CD14-positive monocyte (primary cell): ENCODE results near the gene PCDH1. TPM values are rescaled to one million over a fixed set of nuclear protein-coding genes. Genes with fewer than 3 reads are reported as not detected.

Experiments
- DNase-seq, 3 donors: peaks; one replicate each; pipeline ENCODE4 v3.0.0-alpha.2; 2011 to 2022
- H2AFZ ChIP-seq: 2 replicates; pipeline ENCODE4 v1.6.0; 2012; ENCODE audit warnings: mild to moderate bottlenecking, low read depth, low read length, inconsistent platforms; ENCODE audit not compliant: insufficient read depth, poor library complexity, severe bottlenecking
- H3K27ac ChIP-seq, 2 donors: 1 replicate in 1 of 2; 2 replicates in 1 of 2; pipeline ENCODE4 v1.5.1; 2012 to 2013; ENCODE audit warnings: low read length in 2 of 2, control low read depth in 1 of 2, inconsistent platforms in 1 of 2, low read depth in 1 of 2, mild to moderate bottlenecking in 1 of 2
- H3K27me3 ChIP-seq, 2 donors: one replicate each; pipeline versions ENCODE4 v1.6.0 to v1.6.1; 2011 to 2013; ENCODE audit warnings: low read length in 2 of 2; ENCODE audit not compliant: control insufficient read depth in 2 of 2, insufficient read depth in 2 of 2
- H3K36me3 ChIP-seq, 2 donors: replicated peaks in 1 of 2; 1 replicate in 1 of 2; 2 replicates in 1 of 2; pipeline versions ENCODE4 v1.5.1 to v1.6.1; 2012 to 2013; ENCODE audit warnings: low read length in 2 of 2, control low read depth in 1 of 2, inconsistent platforms in 1 of 2, mild to moderate bottlenecking in 1 of 2; ENCODE audit not compliant: insufficient read depth in 2 of 2, control insufficient read depth in 1 of 2
- H3K4me1 ChIP-seq, 2 donors: 1 replicate in 1 of 2; 2 replicates in 1 of 2; pipeline versions ENCODE4 v1.5.1 to v1.6.1; 2012 to 2013; ENCODE audit warnings: low read length in 2 of 2, control low read depth in 1 of 2, inconsistent platforms in 1 of 2, mild to moderate bottlenecking in 1 of 2, moderate library complexity in 1 of 2; ENCODE audit not compliant: insufficient read depth in 2 of 2, control insufficient read depth in 1 of 2
- H3K4me2 ChIP-seq: replicated peaks from 2 replicates; pipeline ENCODE3; 2012; ENCODE audit warnings: low read length, moderate library complexity, mild to moderate bottlenecking; ENCODE audit not compliant: poor library complexity, severe bottlenecking; ENCODE audit errors: extremely low read depth
- H3K4me3 ChIP-seq, 3 experiments: fragments of 200-600 bp in 1 of 3; sonication (generic) in 1 of 3; replicated peaks in 1 of 3; 1 replicate in 2 of 3; 2 replicates in 1 of 3; pipeline ENCODE4 v1.5.1; 2011 to 2013; ENCODE audit warnings: low read length in 3 of 3, mild to moderate bottlenecking in 3 of 3, control low read depth in 2 of 3, low read depth in 2 of 3, inconsistent platforms in 1 of 3, moderate library complexity in 1 of 3
- H3K79me2 ChIP-seq: 2 replicates; pipeline ENCODE4 v1.6.0; 2012; ENCODE audit warnings: mild to moderate bottlenecking, control low read depth, inconsistent platforms, low read length, moderate library complexity; ENCODE audit not compliant: insufficient read depth
- H3K9ac ChIP-seq: 2 replicates; pipeline ENCODE4 v1.6.0; 2017; ENCODE audit warnings: low read length, mild to moderate bottlenecking; ENCODE audit not compliant: insufficient read depth, poor library complexity, severe bottlenecking
- H3K9me3 ChIP-seq, 2 donors: replicated peaks in 1 of 2; 1 replicate in 1 of 2; 2 replicates in 1 of 2; pipeline versions ENCODE4 v1.5.1 to v1.6.1; 2012 to 2013; ENCODE audit warnings: low read length in 2 of 2, control low read depth in 1 of 2; ENCODE audit not compliant: control insufficient read depth in 1 of 2, insufficient read depth in 1 of 2
- H4K20me1 ChIP-seq: 2 replicates; pipeline ENCODE4 v1.6.0; 2012; ENCODE audit warnings: mild to moderate bottlenecking, low read length, control low read depth, moderate library complexity; ENCODE audit not compliant: insufficient read depth
- H3K27ac Mint-ChIP-seq, 7 donors: one replicate each; pipeline ENCODE4 v1.8.0; 2020; ENCODE audit warnings: mild to moderate bottlenecking in 7 of 7, mixed read lengths in 7 of 7, moderate library complexity in 6 of 7, inconsistent platforms in 2 of 7
- H3K27me3 Mint-ChIP-seq, 3 donors: one replicate each; pipeline ENCODE4 v1.8.0; 2021 to 2022; ENCODE audit warnings: low read depth in 3 of 3, mild to moderate bottlenecking in 3 of 3, mixed read lengths in 3 of 3, moderate library complexity in 3 of 3, inconsistent platforms in 1 of 3
- H3K36me3 Mint-ChIP-seq, 2 donors: one replicate each; pipeline ENCODE4 v1.8.0; 2020; ENCODE audit warnings: mixed read lengths in 2 of 2, inconsistent platforms in 1 of 2, mild to moderate bottlenecking in 1 of 2
- H3K4me1 Mint-ChIP-seq: one replicate; pipeline ENCODE4 v1.8.0; 2020; ENCODE audit warnings: mild to moderate bottlenecking, mixed read lengths
- H3K4me3 Mint-ChIP-seq, 2 donors: one replicate each; pipeline ENCODE4 v1.8.0; 2020; ENCODE audit warnings: mild to moderate bottlenecking in 2 of 2, mixed read lengths in 2 of 2, moderate library complexity in 1 of 2
- H3K9me3 Mint-ChIP-seq, 7 donors: one replicate each; pipeline ENCODE4 v1.8.0; 2020 to 2022; ENCODE audit warnings: mixed read lengths in 7 of 7, mild to moderate bottlenecking in 6 of 7, moderate library complexity in 6 of 7, inconsistent platforms in 2 of 7
- WGBS: methylation state at CpG from one replicate; pipeline ENCODE4 v1.1.5; 2013; ENCODE audit warnings: missing lambda C conversion rate; ENCODE audit not compliant: insufficient coverage; 5-methylcytosine and 5-hydroxymethylcytosine counted together
- intact Hi-C, 2 donors: fragments of 100-400 bp; cut with micrococcal nuclease; formaldehyde crosslinking; loops; one replicate each; pipeline versions ENCODE4 v1.15.0 to v1.15.1; 2023
- polyA plus RNA-seq, 3 donors: library from polyadenylated mRNA; depleted of rRNA in 1 of 3; unstranded in 2 of 3; stranded (reverse) in 1 of 3; fragments of 300-500 nt in 2 of 3; fragments of >200 nt in 1 of 3; fragmentation: Illumina TruSeq in 2 of 3; gene quantifications; 1 replicate in 2 of 3; 2 replicates in 1 of 3; pipeline ENCODE4 v1.2.3, GENCODE V29; 2012 to 2021
- TF ChIP-seq, protein P1 (sequence below): fragments of 200-600 bp; IDR thresholded peaks from one replicate; pipeline ENCODE4 v1.8.0; 2022; ENCODE audit warnings: antibody characterized with exemption, mild to moderate bottlenecking

The PCDH1 gene
- polyA plus RNA-seq, 3 donors = not detected

DNA sequence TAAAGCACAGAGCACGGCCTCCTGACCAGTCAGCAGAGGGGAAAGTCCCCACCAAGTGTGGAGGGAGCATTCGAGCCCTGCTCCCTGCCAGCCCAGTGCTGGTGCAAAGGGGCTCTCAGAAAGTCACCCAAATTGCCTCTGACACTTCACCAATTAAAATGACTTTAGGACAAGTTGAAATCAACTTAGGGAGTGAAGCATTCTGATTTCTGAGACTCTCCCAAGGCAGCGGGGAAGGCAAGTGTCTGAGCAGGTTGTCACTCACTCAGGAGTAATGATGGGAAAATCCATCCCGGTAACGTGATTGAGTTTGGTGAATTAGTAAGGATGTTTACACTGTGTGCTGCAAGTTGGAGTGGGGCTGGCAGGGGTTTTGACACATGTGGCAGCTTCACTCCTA is 73.7 kb downstream of the PCDH1 start:
- H3K9me3 Mint-ChIP-seq = no peaks in the 10 kb centered on the region
- H3K9ac ChIP-seq = no peak overlapping the region
- H3K27ac ChIP-seq = no peak overlapping the region
- H3K27ac Mint-ChIP-seq = no peak overlapping the region
- H3K9me3 ChIP-seq = no peaks in the 10 kb centered on the region
- no peak for DNase-seq
- no peak overlapping the region for H3K4me3 ChIP-seq
- H3K4me1 Mint-ChIP-seq = no peaks in the 10 kb centered on the region
- peaks cover 10 to 33% of the 10 kb centered on the region in 2 donors for H3K27me3 ChIP-seq
- no peaks in the 10 kb centered on the region for H3K79me2 ChIP-seq
- WGBS = 34% methylated on average over 4 of the region's 5 CpGs
- no peak overlapping the region for H3K4me2 ChIP-seq
- intact Hi-C loops = no loop called here
- peak overlapping the region in 1 of 2 donors; percentile 52 for H3K4me3 Mint-ChIP-seq
- TF ChIP-seq, protein P1, sequence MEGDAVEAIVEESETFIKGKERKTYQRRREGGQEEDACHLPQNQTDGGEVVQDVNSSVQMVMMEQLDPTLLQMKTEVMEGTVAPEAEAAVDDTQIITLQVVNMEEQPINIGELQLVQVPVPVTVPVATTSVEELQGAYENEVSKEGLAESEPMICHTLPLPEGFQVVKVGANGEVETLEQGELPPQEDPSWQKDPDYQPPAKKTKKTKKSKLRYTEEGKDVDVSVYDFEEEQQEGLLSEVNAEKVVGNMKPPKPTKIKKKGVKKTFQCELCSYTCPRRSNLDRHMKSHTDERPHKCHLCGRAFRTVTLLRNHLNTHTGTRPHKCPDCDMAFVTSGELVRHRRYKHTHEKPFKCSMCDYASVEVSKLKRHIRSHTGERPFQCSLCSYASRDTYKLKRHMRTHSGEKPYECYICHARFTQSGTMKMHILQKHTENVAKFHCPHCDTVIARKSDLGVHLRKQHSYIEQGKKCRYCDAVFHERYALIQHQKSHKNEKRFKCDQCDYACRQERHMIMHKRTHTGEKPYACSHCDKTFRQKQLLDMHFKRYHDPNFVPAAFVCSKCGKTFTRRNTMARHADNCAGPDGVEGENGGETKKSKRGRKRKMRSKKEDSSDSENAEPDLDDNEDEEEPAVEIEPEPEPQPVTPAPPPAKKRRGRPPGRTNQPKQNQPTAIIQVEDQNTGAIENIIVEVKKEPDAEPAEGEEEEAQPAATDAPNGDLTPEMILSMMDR = no peak
- H3K36me3 Mint-ChIP-seq = no peaks in the 10 kb centered on the region
- no peaks in the 10 kb centered on the region for H3K4me1 ChIP-seq
- H3K27me3 Mint-ChIP-seq = peaks cover 33 to 60% (median 52%) of the 10 kb centered on the region in 3 donors
- H4K20me1 ChIP-seq = no peaks in the 10 kb centered on the region
- no peaks in the 10 kb centered on the region for H3K36me3 ChIP-seq
- H2AFZ ChIP-seq = no peak overlapping the region

Other genes starting within 250 kb of the PCDH1 start
- 100 to 1,000 TPM in 1 of 3 donors, 10 to 100 TPM in 2; 80.5 to 103 (median 82.3) TPM for gene HDAC3, start 241.6 kb downstream of the PCDH1 start, polyA plus RNA-seq
- gene RELL2, start 241.4 kb downstream of the PCDH1 start, polyA plus RNA-seq = 10 to 100 TPM in 1 of 3 donors, 1 to 10 TPM in 2; 1.0 to 17.3 (median 1.3) TPM
- gene FCHSD1, start 227.0 kb downstream of the PCDH1 start, polyA plus RNA-seq = 10 to 100 TPM in 1 of 3 donors, 1 to 10 TPM in 2; 3.0 to 73.3 (median 3.4) TPM
- gene ARAP3, start 196.2 kb downstream of the PCDH1 start, polyA plus RNA-seq = 10 to 100 TPM in 1 of 3 donors, 1 to 10 TPM in 2; 1.2 to 18.2 (median 2.2) TPM
- gene DELE1, start 45.5 kb upstream of the PCDH1 start, polyA plus RNA-seq = 100 to 1,000 TPM in 1 of 3 donors, 10 to 100 TPM in 2; 47.3 to 140 (median 49.6) TPM
- 1 to 10 TPM in 1 of 3 donors, under 1 TPM in 2; 0.20 to 1.2 (median 0.90) TPM for gene PCDH12, start 79.8 kb upstream of the PCDH1 start, polyA plus RNA-seq
- 10 to 100 TPM in 2 of 3 donors, 1 to 10 TPM in 1; 9.7 to 52.8 (median 31.2) TPM for gene RNF14, start 90.7 kb upstream of the PCDH1 start, polyA plus RNA-seq
- gene GNPDA1, start 134.6 kb upstream of the PCDH1 start, polyA plus RNA-seq = 10 to 100 TPM; 14.6 to 47.6 (median 24.3) TPM
- 10 to 100 TPM; 18.4 to 44.4 (median 44.0) TPM for gene NDFIP1, start 230.4 kb upstream of the PCDH1 start, polyA plus RNA-seq